Measurements from ENCODE around the gene HOTAIR.

GRCh38 chr12:53986686-53987483 is 12.1 kb upstream of the HOTAIR start:
- no peak for TF ChIP-seq POLR2A (IDR thresholded peaks at IDR 0.05)
- TF ChIP-seq CTCF (IDR thresholded peaks at IDR 0.05): no peak

Data from stomach (tissue), 4 donors.